Measurements from ENCODE around the gene PCMT1.
"Not testable (repeated sequence)": the region's sequence is repeated elsewhere in the genome, so short reads cannot be mapped to it uniquely, and the experiment has no call there.

PCMT1 gene

GRCh38 chr6:149823013-149823412 lies 73.5 kb downstream of the PCMT1 start:
- no peak for DNase-seq

GRCh38 chr6:149825292-149825691 lies 75.8 kb downstream of the PCMT1 start:
- DNase-seq, result no peak

- no peak for DNase-seq
These were observed 81.3 kb downstream of the PCMT1 start for GRCh38 chr6:149830731-149831307.

- no peak for DNase-seq
These were observed 81.8 kb downstream of the PCMT1 start for GRCh38 chr6:149831308-149831820.

- DNase-seq, result no peak
These were observed 84.1 kb downstream of the PCMT1 start for GRCh38 chr6:149833651-149834050.

- peak; percentile 52 for DNase-seq
These were observed 85.3 kb downstream of the PCMT1 start for GRCh38 chr6:149834513-149835481.

GRCh38 chr6:149840345-149841075 lies 91.0 kb downstream of the PCMT1 start:
- DNase-seq, result no peak

- no peak for DNase-seq
These were observed 92.8 kb downstream of the PCMT1 start for GRCh38 chr6:149842331-149842730.

- DNase-seq, result no peak
These were observed 93.6 kb downstream of the PCMT1 start for GRCh38 chr6:149843051-149843633.

- not testable (repeated sequence) for DNase-seq
These were observed 94.5 kb downstream of the PCMT1 start for GRCh38 chr6:149844036-149844435.

GRCh38 chr6:149844480-149844879 lies 94.9 kb downstream of the PCMT1 start:
- no peak for DNase-seq

- no peak for DNase-seq
These were observed 96.0 kb downstream of the PCMT1 start for GRCh38 chr6:149845549-149845948.

- no peak for DNase-seq
These were observed 96.8 kb downstream of the PCMT1 start for GRCh38 chr6:149846321-149846720.

- no peak for DNase-seq
These were observed 98.4 kb downstream of the PCMT1 start for GRCh38 chr6:149847939-149848267.

- not testable (repeated sequence) for DNase-seq
These were observed 98.8 kb downstream of the PCMT1 start for GRCh38 chr6:149848343-149848742.

GRCh38 chr6:149851461-149852110 lies 102.0 kb downstream of the PCMT1 start:
- DNase-seq, result no peak

- peak; percentile 25 for DNase-seq
These were observed 102.6 kb downstream of the PCMT1 start for GRCh38 chr6:149852180-149852579.

GRCh38 chr6:149852881-149853280 lies 103.3 kb downstream of the PCMT1 start:
- no peak for DNase-seq

- DNase-seq, result not testable (repeated sequence)
These were observed 104.5 kb downstream of the PCMT1 start for GRCh38 chr6:149854017-149854416.

- DNase-seq, result no peak
These were observed 105.0 kb downstream of the PCMT1 start for GRCh38 chr6:149854532-149854931.

GRCh38 chr6:149855040-149855654 lies 105.6 kb downstream of the PCMT1 start:
- DNase-seq, result no peak

- no peak for DNase-seq
These were observed 106.2 kb downstream of the PCMT1 start for GRCh38 chr6:149855741-149856140.
